ENCODE measurements around the gene KRT85. TPM values are rescaled to one million over a fixed set of nuclear protein-coding genes. Genes with fewer than 3 reads are reported as not detected.
"Not testable (repeated sequence)": the region's sequence is repeated elsewhere in the genome, so short reads cannot be mapped to it uniquely, and the experiment has no call there.

KRT85 gene
- not detected for polyA plus RNA-seq (2013, experiment 1 of 2)
- polyA plus RNA-seq (2013, experiment 2 of 2): not detected

DNA sequence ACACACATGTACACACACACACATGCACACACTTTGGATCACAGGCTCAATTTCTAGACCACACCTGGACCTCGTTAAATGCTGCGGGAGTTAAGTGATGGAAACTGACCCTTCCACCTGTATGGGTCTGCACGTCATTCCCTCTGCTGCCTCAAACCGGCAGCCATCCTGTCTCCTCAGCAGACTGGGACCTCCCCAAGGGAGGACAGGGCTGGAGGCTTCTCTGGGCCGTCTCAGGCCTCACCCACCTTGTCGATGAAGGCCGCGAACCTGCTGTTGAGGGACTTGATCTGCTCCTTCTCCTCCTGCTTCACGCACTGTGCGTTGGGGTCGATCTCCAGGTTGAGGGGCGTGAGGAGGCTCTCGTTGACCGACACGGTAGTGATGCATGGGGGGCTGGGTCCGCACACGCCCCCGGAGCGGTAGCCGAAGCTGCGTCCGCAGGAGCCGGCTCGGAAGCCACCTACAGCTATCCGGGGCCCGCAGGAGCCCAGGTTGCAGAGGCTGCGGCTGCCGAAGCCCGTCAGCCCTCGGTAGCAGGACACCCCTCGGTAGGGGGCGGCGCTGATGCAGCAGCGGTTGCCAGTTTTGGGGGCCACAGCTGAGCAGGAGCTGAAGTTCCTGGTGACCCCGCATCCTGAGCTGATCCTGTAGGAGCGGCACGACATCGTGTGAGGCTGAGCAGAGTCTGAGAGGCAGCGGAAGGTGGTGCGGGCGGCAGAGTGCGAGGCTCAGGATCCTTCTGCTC, at the start of gene KRT85:
Gene KRT85 (minus strand): TSS at position 744 of the 748 bp plus-strand sequence. CDS start 76 bp downstream, at position 668.
- Histone ChIP-seq H3K9me3 (ENCODE audit: control insufficient read depth, low read length) (no peaks in the 10 kb centered on the region), H3K36me3 (ENCODE audit: control insufficient read depth, insufficient read depth, low read length) (no peaks in the 10 kb centered on the region), H3K4me1 (ENCODE audit: control insufficient read depth, insufficient read depth, low read length, poor library complexity, severe bottlenecking) (no peaks in the 10 kb centered on the region), H3K27ac (ENCODE audit: low read depth, low read length, severe bottlenecking) (no peak within 1 kb of the TSS), H3K4me3 (ENCODE audit: extremely low read depth, insufficient read depth, low read length, poor library complexity, severe bottlenecking) (no peak within 1 kb of the TSS)
- WGBS, 2 experiments (ENCODE audit: insufficient coverage in 2 of 2): 89 to 93% methylated on average over 28 to 37 of the region's 42 CpGs

DNA sequence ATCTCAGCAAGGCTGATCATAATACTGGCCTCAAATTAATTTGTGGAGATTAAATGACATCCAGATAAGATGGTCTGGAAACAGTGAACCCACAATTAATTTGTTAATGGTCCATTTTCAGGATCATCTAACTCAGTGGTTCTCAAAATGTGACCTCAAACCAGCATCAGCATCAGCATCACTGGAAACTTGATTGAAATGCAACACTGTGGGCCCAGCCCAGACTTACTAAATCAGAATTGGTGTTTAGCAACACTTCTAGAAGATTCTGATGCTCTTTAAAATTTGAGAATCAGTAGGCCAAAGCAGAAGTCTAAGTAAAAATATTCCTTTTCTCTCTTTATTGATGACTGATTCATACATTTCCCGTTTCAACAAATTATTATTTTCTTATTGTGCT, 49.5 kb upstream of the KRT85 start:
- Histone ChIP-seq H3K4me1 (ENCODE audit: control insufficient read depth, insufficient read depth, low read length, poor library complexity, severe bottlenecking) (no peaks in the 10 kb centered on the region), H3K4me3 (ENCODE audit: extremely low read depth, insufficient read depth, low read length, poor library complexity, severe bottlenecking) (no peak overlapping the region), H3K27ac (ENCODE audit: low read depth, low read length, severe bottlenecking) (no peak overlapping the region), H3K36me3 (ENCODE audit: control insufficient read depth, insufficient read depth, low read length) (no peaks in the 10 kb centered on the region), H3K9me3 (ENCODE audit: control insufficient read depth, low read length) (no peaks in the 10 kb centered on the region)
- 67 to 100% methylated on average over 1 of the region's 1 CpG for WGBS, 2 experiments (ENCODE audit: insufficient coverage in 2 of 2)

DNA sequence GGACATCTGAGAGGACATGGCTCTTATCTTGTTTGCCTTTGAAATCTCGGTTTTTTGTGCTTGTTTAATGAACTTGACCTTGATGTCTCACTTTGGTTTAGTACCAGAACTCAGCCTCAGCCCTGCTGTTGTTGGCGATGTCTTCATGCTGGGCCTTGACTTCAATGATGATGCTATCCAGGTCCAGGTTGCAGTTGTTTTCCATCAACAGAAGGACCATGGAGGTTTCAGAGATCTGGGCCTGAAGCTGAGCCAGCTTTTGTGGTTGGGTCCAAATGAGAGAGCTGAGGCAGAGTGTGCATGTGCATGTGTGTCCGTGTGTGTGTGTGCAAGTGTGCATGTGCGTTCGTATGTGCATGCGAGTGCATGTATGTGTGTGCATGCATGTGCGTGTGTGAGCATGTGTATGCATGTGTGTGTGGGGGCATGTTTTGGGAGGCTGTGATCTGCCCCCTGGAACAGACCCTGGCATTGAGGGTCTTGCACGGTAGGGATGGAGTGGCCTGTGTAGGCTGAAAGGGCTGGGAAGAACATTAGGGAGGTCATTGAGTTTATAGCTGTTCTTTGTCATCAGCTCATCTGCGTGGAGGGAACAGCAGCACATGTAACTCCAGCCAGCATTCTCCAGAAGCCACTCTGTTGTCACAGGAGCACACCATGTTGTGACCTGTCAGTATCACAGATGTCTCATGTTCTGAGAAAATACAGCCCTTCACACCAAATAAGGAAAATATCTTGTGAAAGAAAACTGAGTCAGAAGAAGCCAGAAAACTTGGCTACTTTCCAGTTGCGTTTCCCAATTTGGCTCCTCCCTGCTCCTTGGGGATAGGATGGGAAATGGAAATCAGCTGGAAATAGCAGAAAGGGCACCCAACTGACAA, 48.8 kb upstream of the KRT85 start:
- Histone ChIP-seq H3K4me1 (ENCODE audit: control insufficient read depth, insufficient read depth, low read length, poor library complexity, severe bottlenecking) (no peaks in the 10 kb centered on the region), H3K4me3 (ENCODE audit: extremely low read depth, insufficient read depth, low read length, poor library complexity, severe bottlenecking) (no peak overlapping the region), H3K9me3 (ENCODE audit: control insufficient read depth, low read length) (no peaks in the 10 kb centered on the region), H3K36me3 (ENCODE audit: control insufficient read depth, insufficient read depth, low read length) (no peaks in the 10 kb centered on the region), H3K27ac (ENCODE audit: low read depth, low read length, severe bottlenecking) (no peak overlapping the region)
- WGBS, 2 experiments (ENCODE audit: insufficient coverage in 2 of 2): 88 to 91% methylated on average over 6 to 10 of the region's 10 CpGs

DNA sequence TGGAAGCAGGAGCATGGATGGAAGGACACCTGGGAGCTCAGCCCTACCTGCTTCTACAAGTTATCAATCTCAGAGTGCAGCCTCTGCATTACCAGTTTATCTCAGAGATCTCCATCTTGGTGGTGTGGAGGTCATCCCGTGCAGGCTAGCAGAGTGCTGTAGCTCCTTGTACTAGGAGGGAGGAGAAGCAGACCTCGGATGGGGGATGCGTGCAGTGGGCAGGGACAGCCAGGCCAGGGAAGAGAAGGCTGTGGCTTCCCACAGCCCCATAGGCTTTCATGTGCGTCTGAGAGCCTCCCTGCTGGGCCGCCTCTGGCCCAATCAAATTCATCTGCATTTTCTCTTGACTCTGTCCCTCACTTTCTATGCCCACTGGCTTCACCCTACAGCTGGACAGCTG, 47.7 kb upstream of the KRT85 start:
- WGBS, 2 experiments (ENCODE audit: insufficient coverage in 2 of 2): 67 to 68% methylated on average over 5 of the region's 5 CpGs
- Histone ChIP-seq H3K36me3 (ENCODE audit: control insufficient read depth, insufficient read depth, low read length) (no peaks in the 10 kb centered on the region), H3K27ac (ENCODE audit: low read depth, low read length, severe bottlenecking) (no peak overlapping the region)

DNA sequence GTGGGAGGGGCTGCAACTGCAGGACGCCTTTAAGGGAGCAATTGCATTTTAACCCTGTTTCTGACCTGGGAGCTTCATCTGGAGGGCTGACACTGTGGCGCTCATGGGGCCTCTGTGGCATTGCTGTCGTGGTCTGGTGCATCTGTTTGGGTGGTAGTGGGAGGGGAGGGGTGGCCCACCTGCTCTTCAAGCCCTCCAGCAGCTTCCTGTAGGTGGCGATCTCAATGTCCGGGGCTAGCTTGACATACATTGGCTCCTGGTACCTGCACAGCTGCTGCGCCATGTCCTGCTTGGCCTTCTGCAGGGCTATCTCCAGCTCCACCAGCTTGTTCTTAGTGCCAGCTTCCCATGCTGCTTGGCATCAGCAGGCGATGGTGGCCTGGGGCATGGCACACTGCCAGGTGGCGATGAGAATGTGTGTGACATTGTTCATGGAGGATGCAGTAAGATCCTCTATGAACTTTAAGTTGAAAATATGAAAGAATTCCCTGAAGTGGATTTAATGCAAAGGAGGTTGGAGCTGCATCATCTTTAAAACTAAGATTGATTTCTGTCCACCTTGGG, 46.6 kb upstream of the KRT85 start:
- no peak overlapping the region for H3K4me3 ChIP-seq (ENCODE audit: extremely low read depth, insufficient read depth, low read length, poor library complexity, severe bottlenecking)
- 84 to 100% methylated on average over 3 to 6 of the region's 8 CpGs for WGBS, 2 experiments (ENCODE audit: insufficient coverage in 2 of 2)
- H3K27ac ChIP-seq (ENCODE audit: low read depth, low read length, severe bottlenecking): no peak overlapping the region
- no peaks in the 10 kb centered on the region for H3K4me1 ChIP-seq (ENCODE audit: control insufficient read depth, insufficient read depth, low read length, poor library complexity, severe bottlenecking)
- H3K36me3 ChIP-seq (ENCODE audit: control insufficient read depth, insufficient read depth, low read length): no peaks in the 10 kb centered on the region
- no peaks in the 10 kb centered on the region for H3K9me3 ChIP-seq (ENCODE audit: control insufficient read depth, low read length)

More for the DNA sequence above, 47.7 kb upstream of the KRT85 start:
- H3K4me3 ChIP-seq (ENCODE audit: extremely low read depth, insufficient read depth, low read length, poor library complexity, severe bottlenecking): no peak overlapping the region
- H3K4me1 ChIP-seq (ENCODE audit: control insufficient read depth, insufficient read depth, low read length, poor library complexity, severe bottlenecking): no peaks in the 10 kb centered on the region
- no peaks in the 10 kb centered on the region for H3K9me3 ChIP-seq (ENCODE audit: control insufficient read depth, low read length)

DNA sequence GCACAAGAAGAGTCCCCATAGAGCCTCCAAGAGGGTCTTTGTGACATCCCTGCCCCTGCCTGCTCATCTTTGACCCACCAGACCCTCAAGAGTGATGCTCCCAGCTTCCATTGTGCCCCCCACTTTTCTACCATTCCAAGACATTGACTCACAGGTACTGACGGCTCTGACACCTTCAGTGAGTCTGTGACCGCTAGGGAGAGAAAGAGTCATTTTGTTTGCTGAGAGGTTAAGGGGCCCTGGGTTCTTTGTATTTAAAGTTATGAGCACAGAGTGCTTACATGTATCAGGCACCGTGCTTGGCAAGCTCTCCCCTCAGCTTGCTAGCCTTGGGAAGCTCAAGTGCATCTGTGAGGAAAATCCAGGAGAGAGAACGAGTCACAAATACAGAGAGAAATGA, 45.9 kb upstream of the KRT85 start:
- H3K9me3 ChIP-seq (ENCODE audit: control insufficient read depth, low read length): no peaks in the 10 kb centered on the region
- 62 to 81% methylated on average over 3 to 4 of the region's 4 CpGs for WGBS, 2 experiments (ENCODE audit: insufficient coverage in 2 of 2)
- no peak overlapping the region for H3K27ac ChIP-seq (ENCODE audit: low read depth, low read length, severe bottlenecking)
- H3K4me1 ChIP-seq (ENCODE audit: control insufficient read depth, insufficient read depth, low read length, poor library complexity, severe bottlenecking): no peaks in the 10 kb centered on the region
- no peak overlapping the region for H3K4me3 ChIP-seq (ENCODE audit: extremely low read depth, insufficient read depth, low read length, poor library complexity, severe bottlenecking)
- H3K36me3 ChIP-seq (ENCODE audit: control insufficient read depth, insufficient read depth, low read length): no peaks in the 10 kb centered on the region

DNA sequence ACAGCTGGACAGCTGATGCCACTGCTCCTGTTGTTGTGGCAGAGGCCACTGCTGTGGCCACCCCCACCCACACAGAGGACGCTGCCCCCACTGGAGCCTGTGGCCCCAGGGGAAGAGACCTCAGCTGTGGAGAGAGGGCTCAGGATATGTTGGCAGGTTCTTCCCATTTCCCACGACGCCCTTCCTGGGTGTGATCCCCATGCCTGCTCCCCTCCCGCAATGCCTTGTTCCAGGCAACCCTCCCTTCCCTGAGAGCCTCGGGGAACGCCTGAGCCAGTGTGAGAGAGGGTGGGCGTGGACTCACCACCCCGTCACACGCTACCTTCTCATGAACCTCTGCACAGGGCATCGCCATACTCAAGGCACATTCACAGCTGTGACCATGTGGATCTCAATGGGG, 44.5 kb upstream of the KRT85 start:
- Histone ChIP-seq H3K4me3 (ENCODE audit: extremely low read depth, insufficient read depth, low read length, poor library complexity, severe bottlenecking) (no peak overlapping the region), H3K4me1 (ENCODE audit: control insufficient read depth, insufficient read depth, low read length, poor library complexity, severe bottlenecking) (no peaks in the 10 kb centered on the region), H3K36me3 (ENCODE audit: control insufficient read depth, insufficient read depth, low read length) (no peaks in the 10 kb centered on the region), H3K27ac (ENCODE audit: low read depth, low read length, severe bottlenecking) (no peak overlapping the region), H3K9me3 (ENCODE audit: control insufficient read depth, low read length) (no peaks in the 10 kb centered on the region)
- 95 to 97% methylated on average over 6 to 7 of the region's 10 CpGs for WGBS, 2 experiments (ENCODE audit: insufficient coverage in 2 of 2)

DNA sequence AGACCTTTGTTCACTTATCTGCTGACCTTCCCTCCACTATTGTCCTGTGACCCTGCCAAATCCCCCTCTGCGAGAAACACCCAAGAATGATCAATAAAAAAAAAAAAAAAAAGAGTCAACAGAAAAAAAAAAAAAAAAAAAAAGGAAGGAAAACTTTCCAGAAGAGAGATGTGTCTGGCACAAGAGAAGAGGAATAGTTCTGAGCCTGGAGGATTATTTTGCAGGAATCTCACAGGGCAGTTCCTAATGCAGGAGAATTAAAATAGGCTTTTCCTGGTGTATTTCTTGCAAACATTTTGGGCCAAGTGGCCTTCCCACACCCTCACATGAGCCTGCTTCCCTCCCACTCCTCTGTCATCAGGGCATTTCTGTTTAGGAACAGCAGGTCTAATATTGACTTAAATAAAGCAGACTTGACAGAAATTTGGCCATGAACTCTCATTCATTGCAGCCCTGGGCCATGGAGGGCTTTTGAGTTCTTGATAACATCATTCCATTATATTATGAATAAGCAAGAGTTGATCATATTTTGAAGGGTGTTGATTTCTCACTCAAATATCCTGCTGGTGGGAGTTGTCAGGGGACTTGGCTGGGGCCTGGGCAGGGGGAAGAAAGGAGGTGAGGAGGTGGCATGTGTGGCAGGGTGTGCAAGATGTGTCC, 43.4 kb upstream of the KRT85 start:
- not testable (repeated sequence) for H3K36me3 ChIP-seq (ENCODE audit: control insufficient read depth, insufficient read depth, low read length); H3K27ac ChIP-seq (ENCODE audit: low read depth, low read length, severe bottlenecking); H3K4me1 ChIP-seq (ENCODE audit: control insufficient read depth, insufficient read depth, low read length, poor library complexity, severe bottlenecking); H3K9me3 ChIP-seq (ENCODE audit: control insufficient read depth, low read length); H3K4me3 ChIP-seq (ENCODE audit: extremely low read depth, insufficient read depth, low read length, poor library complexity, severe bottlenecking)
- WGBS, 2 experiments (ENCODE audit: insufficient coverage in 2 of 2): no CpG with 5 or more reads among the region's 1 CpG

DNA sequence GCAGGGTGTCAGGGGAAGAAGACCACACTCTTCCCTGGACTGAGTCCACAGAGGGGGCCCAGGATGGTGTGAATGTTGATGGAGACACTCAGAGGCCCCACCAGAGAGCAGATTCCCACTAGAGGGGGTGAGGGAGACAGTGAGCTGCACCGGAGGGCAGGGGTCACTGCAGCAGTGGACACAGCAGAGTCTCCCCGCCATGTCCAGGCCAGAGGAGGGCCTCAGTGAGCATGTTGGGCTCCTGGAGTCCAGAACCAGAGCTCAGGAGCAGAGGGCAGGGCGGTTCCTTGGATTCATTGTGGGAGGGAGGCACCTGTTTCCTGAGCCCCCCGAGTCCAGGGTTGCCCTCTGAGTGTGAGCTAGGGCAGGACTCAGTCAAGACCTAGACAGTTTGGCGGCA, 40.6 kb upstream of the KRT85 start:
- Histone ChIP-seq H3K9me3 (ENCODE audit: control insufficient read depth, low read length) (no peaks in the 10 kb centered on the region), H3K27ac (ENCODE audit: low read depth, low read length, severe bottlenecking) (no peak overlapping the region), H3K4me3 (ENCODE audit: extremely low read depth, insufficient read depth, low read length, poor library complexity, severe bottlenecking) (no peak overlapping the region), H3K36me3 (ENCODE audit: control insufficient read depth, insufficient read depth, low read length) (no peaks in the 10 kb centered on the region), H3K4me1 (ENCODE audit: control insufficient read depth, insufficient read depth, low read length, poor library complexity, severe bottlenecking) (no peaks in the 10 kb centered on the region)
- 89 to 92% methylated on average over 4 of the region's 5 CpGs for WGBS, 2 experiments (ENCODE audit: insufficient coverage in 2 of 2)

DNA sequence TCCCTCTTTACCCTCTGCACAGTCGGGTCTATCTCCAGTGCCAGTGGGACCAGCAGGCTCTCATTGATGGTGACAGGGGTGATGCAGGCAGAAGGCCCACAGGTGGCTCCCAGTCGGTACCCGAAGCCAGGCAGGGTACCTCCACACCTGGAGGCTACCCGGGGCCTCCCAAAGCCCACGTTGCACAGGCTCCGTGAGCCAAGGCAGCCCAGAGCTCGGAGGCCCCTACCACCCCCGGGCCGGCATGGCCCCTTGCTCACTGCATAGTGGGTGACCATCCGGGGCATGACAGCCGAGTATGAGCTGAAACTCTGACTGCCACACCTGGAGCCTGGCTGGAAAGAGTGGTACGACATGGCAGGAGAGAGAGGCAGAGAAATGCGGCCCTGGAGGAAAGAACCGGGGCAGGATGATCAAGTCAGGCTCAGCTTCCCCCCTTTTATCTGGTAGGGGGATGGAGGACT, 38.7 kb upstream of the KRT85 start, which contains the start of gene KRT82:
Gene KRT82 (minus strand): TSS at position 414 of the 464 bp plus-strand sequence. CDS start 58 bp downstream, at position 356.
- Histone ChIP-seq H3K9me3 (ENCODE audit: control insufficient read depth, low read length) (no peaks in the 10 kb centered on the region), H3K27ac (ENCODE audit: low read depth, low read length, severe bottlenecking) (no peak within 1 kb of the TSS), H3K4me1 (ENCODE audit: control insufficient read depth, insufficient read depth, low read length, poor library complexity, severe bottlenecking) (no peaks in the 10 kb centered on the region), H3K36me3 (ENCODE audit: control insufficient read depth, insufficient read depth, low read length) (no peaks in the 10 kb centered on the region), H3K4me3 (ENCODE audit: extremely low read depth, insufficient read depth, low read length, poor library complexity, severe bottlenecking) (no peak within 1 kb of the TSS)
- WGBS, 2 experiments (ENCODE audit: insufficient coverage in 2 of 2): 90 to 96% methylated on average over 11 to 13 of the region's 14 CpGs

All from mesodermal cell (in vitro differentiated cells).